Measurements from ENCODE around the gene FRMD3.

FRMD3 gene

DNA sequence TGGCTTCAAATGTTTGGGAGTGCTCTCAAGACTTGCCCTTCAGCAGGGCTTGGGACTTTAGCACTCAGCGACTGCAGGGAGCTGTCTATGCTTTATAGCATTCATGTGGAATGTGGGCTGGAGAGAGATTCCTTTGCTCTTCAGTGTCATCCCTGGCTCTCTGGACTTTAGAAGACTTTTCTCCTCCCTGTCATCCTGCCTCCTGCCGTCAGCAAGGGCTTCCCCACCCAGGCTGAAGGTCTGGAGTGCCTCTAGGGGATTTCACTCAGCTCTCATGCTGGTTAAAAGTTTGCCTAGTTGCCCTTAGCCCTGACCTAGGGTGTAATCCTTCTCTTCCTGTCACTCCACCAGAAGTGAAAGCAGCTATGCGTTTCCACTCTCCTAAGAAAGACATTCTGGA is 210.9 kb downstream of the FRMD3 start:
- DNase-seq, result no peak

DNA sequence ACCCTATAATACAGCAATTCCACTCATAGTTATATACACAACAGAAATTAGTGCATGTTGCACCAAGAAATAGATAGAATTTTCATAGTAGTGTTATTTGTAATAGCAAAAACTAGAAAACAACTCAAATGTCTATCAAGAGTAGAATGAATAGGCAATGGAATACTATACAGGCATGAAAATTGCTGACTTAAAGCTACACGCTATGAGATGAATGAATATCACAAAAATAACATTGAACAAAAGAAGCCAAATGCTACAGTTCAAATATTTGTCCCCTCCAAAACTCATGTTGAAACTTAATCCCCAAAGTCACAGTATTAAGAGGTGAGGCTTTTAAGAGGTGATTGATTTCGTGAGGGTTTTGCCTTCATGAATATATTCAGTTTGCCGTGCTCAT is 215.1 kb downstream of the FRMD3 start:
- no peak for DNase-seq

DNA sequence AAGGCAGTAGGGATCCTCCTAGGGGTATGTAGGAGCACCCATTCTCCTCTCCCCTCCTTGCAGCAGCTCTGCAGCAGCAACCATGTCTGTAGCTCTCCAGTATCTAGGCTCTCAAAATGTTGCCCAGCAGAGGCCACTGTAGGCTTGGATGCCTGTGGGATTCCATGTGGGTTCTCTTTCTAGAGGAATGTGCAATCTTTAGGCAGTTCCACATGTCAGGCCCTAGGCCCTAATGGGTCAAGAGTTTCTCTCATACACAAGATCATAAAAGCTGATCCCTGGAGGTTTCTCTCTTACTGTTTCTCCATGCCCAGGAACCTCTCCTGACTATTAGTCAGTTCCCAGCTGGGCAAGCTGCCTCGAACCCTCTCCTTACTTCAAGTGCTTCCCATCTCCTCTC is 215.8 kb downstream of the FRMD3 start:
- DNase-seq, result no peak

DNA sequence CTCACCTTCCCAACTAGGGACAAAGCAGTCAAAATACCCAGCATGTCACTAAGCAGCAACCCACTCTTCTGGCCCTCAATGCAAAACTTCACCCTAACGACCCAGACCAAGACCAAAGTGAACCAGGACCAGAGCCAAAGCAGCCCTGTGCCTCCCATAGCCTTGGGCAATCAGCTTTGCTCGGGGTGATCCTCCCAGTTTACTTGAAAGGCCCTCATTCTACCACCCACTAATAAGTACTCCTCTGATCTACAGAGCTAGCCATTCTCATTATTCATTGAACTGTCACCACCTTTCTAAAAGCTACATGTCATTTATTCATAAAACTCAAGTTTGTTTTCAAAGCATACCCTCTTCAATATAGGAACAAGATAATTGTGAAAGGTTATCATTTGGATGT is 221.0 kb downstream of the FRMD3 start:
- no peak for DNase-seq

DNA sequence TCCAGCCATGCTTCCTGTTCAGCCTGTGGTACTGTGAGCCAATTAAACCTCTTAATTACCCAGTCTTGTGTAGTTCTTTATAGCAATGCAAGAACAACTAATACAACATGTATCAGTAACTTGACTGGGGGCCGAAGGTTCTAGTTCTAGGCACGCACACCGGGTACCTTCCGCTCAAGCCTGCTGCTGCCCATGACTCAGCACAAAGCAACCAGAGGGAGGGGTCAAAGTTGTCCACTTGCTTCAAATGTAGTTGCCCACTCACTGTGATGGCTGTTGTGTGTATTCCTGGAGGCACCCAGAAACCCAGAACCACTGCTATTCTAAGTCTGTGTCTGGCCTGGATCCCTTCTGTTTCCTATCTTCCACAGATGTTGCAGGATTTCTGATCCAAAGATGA is 222.6 kb downstream of the FRMD3 start:
- no peak for DNase-seq

DNA sequence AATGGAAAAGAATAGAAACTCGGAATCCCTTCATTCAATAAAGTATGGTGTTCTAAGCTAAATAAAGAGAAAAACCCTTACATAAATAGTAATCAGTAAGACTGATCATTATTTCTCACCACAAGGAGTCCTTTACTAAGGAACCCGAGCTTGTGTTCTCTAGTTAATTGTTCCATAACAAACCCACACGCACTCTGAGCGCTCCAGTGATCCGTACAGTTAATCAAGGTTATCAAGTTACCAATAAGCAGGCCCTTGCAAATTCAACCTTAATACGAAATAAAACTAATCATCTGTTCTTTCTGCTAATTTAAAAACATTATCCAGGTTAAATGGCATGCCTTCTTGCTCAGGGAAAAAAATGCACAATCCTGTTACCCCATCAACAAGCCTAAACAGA is 224.4 kb downstream of the FRMD3 start:
- DNase-seq, result peak; percentile 42

DNA sequence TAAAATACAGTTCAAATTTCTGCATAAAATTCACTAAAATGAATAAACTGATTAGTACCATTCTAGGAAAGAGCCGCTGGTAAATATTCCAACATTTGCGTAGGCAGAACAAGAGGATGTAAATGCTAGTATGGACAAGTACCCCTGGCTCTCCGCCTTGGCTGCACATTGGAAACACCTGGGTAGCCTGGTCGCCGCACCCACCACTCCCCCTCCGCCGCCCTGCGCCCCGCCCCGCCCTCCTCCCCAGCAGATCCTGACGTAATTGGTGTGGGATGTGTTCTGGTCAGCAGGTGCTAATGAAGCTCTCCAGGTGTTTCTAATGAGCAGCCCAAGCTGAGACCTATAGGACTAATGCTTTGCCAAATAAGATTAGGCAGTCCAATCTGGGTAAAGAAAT is 225.7 kb downstream of the FRMD3 start:
- peak; percentile 69 for DNase-seq

DNA sequence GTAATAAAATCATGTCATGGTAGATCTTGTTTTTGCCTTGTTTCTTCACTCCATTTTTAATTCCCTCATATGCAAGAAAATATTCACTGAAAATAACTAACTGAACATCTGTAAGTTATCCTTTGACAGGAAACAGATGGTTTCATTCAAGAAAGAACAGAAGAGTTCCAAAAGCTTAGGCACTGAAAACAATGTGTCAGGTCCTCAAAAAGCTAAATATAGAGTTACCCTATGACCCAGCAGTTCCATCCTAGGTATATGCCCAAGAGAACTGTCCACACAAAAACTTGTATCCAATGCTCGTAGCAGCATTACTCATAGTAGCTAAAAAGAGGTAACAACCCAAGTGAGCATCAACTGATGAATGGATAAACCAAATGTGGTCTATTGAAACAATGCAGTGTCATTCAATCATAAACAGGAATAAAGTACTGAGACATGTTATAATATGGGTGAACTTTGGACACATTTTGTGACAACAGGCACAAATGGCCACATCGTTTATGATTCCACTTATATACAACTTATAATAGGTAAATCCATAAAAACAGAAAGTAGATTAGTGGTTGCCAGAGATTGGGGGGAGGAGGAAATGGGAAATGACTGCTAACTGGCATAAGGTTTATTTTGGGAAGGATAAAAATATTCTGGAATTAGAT is 231.0 kb downstream of the FRMD3 start:
- DNase-seq, result no peak

DNA sequence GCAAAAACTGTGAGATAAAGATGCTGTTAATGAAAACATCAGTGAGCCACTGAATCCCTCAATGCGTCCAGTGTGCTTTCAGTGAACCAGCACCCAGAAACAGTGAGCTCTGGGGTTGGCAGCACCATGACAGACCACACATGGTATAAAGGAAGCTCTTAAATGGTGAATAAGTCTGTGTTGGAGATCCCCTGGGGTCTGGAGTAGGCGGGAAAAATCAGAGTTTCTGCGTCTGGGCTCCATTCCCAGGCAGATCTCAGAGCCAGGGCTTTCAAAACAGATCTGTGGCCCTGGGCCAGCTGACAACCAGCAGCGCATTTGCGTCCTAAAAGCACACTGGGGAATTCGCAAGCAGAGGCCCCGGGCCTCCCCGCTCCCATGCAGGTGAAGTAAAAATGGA is 233.5 kb downstream of the FRMD3 start:
- no peak for DNase-seq

DNA sequence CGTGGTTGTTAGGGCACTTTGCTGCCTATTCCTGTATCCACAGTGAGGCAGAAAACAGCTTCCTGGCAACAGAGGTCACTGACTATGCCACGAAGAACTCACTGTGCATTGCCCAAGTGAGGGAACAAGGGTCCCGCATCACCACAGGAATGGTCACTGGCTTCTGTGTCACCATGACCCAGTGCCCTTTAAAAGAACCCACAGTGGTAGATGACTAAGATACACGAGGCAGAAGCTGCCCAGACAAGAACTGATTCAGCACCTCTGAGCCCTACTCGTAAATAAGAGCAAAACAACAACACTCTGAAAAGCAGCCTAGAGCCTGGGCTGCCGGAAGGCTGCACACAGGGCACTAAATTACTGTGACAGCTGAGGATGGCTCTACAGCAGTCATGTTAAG is 238.6 kb downstream of the FRMD3 start:
- no peak for DNase-seq

DNA sequence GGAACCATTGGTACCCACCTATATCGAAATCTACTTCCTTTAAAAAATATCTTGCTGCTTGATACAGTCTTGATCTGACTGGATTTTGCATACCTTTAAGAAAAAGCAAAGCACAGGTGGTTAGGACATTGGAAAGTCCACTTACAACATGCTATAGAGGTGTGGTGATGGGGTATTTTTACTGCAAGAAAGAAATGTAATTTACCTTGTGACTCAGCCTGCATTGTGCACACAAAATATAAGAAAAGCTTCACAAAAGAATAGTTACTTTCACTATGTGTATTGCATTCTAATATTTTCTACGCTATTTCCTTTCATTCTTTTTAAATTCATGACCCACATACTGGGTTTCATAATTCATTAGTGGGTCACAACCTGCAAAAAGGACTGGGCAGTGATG is 239.1 kb downstream of the FRMD3 start:
- DNase-seq, result no peak

DNA sequence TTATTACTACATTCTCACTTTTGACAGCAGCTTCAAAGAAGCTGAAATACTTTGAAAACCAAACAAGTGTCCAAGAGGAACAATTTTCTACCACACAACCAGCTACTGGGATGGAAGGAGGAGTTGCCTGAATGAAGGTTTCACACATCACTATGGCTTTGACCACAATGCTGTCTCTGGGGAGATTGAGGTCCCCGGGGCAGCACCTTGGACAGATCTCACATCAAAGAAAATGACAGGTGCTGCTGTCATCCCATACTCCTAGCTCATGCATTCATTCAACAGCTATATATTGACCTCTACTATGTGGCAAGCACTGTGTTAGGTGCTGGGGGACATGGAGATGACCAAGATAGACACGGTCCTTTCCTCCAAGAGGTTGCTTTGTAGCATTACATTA is 242.1 kb downstream of the FRMD3 start:
- no peak for DNase-seq

DNA sequence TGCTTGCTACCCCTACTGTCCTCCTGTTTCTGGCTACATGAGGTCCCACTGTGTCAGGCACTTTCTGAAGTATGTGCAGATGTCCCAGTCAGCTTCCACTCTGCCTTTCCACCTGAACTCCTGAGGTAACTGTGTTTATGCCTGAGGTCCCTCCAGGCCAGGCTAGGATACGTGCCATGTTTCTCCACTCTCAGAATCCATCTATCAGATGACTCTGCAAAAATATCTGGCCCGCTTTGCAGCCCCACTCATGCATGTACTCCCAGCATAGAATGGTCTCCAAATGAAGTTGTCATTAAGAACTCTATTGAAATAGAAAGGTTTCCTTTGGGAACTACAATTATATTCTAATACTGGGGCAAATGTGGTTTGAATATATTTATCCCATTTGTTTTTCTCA is 243.4 kb downstream of the FRMD3 start:
- no peak for DNase-seq

DNA sequence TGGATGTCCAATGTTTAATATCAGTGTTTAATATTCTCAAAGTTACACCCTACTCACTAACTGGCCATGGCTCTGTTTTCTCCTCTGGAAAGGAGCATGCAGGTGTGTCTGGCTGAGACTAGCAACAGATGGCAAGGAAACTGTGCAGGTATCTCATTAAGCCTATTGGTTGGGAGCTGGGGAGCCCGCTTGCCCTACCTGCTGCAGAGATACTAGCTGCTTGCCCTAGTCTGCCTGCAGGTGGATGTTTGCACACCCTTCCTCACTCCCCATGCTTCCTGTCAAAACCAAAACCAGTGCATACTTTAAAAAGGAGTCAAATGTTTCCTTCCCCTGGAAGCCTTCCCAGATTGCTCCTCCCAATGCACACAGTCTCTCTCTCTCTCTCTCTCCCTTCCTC is 247.0 kb downstream of the FRMD3 start:
- no peak for DNase-seq

DNA sequence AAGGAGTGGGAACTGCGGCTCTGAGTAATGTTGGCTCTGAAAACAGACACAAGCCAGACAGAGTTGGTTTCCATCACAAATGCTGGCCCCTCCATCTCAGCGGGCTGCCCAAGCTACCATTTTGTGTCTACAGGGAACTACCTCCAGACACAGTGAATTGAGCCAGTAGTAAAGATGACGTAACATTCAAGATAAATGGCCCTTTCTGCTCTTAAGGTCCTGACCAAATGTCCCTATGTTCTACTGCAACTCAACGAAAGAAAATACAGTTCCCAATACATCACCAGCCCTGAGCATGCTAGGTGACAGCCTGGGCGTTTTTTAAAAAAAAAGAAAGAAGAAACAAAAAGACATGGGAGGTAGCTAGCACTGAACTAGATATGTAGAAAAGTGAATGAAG is 247.5 kb downstream of the FRMD3 start:
- no peak for DNase-seq

DNA sequence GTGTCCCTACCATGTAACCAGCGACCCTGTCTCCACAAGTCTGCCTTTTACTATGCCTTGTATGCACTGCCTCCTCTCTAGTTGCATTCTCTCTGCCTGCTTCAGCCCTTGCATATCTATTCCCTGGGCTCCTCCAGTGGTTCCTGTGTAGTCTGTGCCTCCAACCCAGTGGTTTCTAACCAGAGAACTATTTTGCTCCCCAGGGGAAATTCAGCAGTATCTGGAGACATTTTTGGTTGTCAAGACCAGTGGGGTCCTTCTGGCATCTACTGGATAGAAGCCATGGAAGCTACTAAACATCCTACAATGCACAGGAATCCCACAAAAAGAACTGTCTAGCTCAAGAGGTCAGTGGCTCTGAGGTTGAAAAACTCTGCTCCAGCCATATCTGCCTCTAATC is 251.2 kb downstream of the FRMD3 start:
- no peak for DNase-seq

DNA sequence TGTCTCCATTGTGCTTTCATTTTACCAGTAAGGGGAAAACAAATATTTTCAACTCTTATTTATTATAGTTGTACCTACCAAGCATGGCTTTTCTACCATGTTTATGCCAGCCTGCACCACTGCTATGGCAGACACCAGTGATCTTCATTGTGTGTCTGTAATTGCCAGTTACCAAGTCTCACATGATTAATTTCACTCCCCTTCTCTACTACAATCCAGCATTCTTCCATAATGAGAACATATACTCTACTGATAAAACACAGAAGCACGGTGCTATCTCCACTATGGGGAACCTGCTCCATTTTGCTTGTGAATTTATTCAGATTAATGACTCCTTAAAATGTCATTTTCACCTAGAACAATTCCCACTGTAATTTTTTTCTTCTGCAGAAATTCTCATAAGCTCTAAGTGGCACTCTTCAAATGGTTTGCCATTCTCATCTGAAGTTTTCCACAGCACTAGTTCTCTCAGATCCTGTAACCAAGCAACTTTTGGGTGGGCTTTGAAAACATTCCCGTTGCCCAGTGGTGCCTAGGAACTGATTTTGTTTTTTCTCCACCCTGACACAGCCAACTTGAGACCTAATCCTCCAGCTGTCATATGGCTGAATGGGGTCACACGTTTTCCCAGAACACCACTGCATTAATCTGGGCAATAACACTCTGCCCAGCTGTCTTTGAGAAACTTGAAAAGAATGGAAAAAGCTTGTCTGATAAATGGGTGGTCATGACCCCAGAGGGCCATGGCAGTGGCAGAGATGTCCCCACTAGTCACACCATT is 252.6 kb downstream of the FRMD3 start:
- DNase-seq, result no peak

DNA sequence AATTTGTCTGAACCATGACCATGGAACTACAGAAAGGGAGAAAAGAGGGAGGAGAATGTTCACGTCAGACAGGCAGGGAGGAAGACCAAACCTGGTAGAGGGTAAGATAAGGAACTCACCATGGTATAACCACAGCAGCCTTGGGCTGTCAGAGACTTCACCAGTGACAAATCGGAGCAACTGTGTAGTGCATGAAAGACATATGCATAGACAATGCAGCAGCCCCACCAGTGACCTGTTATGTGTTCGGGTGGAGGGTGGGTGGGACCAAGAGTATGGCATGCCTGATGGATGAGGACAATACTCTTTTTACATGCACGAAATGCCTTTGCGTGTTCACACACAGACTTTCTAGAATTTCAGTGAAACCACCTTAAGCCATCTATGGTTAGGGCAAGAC is 253.5 kb downstream of the FRMD3 start:
- DNase-seq, result no peak

DNA sequence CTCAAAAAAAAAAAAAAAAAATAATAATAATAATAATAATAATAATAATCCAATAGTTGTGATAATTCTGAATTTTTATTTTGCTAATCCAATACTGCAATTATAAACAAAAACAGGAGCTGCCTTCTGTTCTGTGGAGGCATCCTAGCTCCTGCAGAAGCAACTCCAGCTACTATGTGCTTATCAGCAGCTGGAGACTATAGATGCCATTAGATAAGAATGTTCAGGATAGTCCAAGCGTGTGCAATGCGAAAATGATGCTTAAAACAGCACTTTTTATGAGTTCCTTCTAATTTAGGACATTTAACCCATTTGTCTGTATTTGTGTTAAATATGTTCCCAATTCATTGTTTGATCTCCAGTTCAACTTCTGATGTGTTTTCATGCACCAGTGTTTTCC is 254.7 kb downstream of the FRMD3 start:
- DNase-seq, result no peak

DNA sequence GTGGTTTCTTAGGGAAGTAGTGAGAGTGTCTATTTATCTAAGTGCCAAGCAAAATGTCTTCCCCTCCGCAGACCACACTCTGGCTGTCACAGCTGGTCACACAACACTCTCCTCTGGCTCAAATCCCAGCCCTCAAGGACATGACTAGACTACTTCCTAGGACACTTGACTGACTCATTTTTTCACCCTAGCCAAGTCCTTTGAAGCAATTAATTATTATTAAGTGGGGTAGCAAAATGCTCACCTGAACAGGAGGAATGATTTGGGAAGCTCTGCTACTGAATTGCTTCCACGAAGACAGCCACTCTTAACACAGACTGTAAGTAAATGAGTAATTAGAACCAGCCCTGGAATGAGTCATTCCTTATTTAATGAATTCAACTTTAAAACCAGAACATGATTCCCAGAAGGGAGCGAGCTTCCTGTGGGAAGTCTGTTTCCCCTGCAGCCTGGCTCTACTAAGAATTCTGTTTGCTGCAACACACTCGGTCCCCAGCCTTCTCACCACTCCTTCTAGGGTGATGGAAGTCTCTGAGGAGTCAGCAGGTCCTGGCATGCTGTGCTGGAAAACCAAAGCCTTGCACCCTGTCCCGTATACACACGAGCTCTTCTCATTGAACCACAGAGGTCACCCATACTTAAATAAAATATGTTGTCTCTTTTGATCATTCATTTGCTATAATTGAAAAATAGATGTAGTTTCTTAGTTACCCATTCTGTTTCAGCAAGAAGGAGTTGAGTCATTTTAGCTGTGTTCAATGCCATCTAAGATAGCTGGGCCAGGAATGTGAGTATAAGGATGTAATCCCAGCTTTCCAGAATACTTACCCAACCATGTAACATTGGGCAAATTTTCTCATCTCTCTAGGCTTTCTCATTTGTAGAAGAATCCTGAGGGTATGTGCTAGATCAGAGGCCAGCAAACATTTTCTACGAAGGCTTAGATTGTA is 256.6 kb downstream of the FRMD3 start:
- no peak for DNase-seq

DNA sequence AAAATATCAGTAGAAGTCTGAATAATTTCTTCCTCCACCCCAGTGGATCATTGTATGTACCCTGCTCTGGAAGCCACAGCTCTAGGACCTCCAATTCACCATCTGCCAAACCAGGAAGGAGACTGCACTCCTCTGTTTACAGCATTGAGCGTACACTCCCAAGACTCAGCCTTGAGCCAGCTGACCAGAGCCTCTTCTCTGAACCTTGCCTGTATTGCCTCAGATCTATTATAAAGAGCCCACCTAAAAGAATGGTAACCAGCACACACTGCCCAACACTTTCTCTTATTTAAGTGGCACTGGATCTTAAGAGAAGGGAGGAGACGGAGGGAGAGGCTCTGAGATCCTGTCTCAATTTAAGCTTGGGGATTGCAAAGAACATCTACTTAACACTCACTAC is 257.4 kb downstream of the FRMD3 start:
- no peak for DNase-seq

DNA sequence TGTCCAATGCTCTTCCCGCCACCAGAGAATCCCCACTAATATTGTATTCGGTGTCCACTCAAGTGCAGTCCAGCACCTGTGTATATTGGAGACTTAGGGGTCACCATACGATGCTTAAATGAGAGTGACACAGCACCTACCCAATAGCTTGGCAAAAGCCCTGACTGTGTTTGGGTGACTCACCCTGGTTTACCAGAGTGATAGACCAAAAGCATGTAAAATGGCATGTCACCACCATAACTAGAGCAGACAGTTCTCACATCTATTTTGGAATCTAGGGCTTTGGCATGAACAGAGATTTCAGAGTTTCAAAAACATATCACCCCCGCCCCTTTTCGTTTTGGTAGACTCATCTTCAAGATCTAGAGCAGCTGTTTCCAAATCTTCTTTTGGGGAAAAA is 257.9 kb downstream of the FRMD3 start:
- DNase-seq, result no peak

DNA sequence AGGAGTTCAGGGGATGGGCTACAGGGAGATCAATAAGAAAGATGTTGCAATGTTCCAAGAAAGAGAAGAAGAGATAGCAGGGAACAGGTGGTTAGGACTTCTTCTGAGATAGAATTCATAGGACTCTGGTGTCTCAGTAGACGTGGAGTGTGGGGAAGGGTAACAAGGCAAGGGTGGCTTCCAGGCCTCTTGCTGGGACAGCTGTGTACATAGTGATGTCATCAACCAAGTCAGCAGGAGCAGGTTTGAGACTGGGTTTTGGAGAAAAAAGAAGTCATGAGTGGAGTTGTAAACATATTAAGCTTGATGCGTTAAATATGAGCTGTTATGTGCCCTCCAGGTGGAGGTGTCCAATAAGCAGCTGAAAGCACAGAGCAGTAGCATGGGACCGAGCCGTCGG is 263.4 kb downstream of the FRMD3 start:
- no peak for DNase-seq

DNA sequence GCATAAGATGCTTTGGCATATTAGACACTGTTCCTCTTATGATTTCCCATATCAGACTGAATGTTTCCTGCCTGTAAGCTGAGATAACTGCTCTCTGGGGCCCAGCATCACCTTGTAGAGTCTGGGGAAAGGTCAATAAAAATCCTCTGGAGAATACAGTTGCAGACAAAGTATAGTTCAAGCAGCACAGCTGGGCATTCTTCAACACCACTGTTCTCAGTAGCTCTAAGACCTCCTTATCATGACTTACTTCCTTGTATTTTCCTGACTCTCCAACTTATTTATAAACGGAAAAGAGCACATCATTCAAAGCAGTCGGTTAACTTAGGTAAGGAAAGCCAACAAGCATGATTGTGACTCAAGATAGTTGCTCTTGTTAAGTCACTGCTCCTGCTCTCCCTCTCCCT is 266.5 kb downstream of the FRMD3 start:
- no peak for DNase-seq
